Testis (tissue), 3 donors: ENCODE data around the gene LMX1A. TPM values are rescaled to one million over a fixed set of nuclear protein-coding genes. Genes with fewer than 3 reads are reported as not detected.

ENCODE experiments used
- DNase-seq: peaks from one replicate; pipeline ENCODE4 v3.0.0-alpha.2; 2019
- H3K27ac ChIP-seq, 2 donors: fragments of 200-600 bp; sonication (generic); one replicate each; pipeline ENCODE4 v1.5.1; 2019
- H3K27me3 ChIP-seq: fragments of 200-600 bp; sonication (generic); one replicate; pipeline ENCODE4 v1.5.1; 2019
- H3K36me3 ChIP-seq: fragments of 200-600 bp; sonication (generic); one replicate; pipeline ENCODE4 v1.5.1; 2017; ENCODE audit warnings: low read depth; ENCODE audit errors: missing control alignments
- H3K4me1 ChIP-seq: fragments of 200-600 bp; sonication (generic); one replicate; pipeline ENCODE4 v1.5.1; 2019
- H3K4me3 ChIP-seq, 2 donors: fragments of 200-600 bp; sonication (generic); one replicate each; pipeline ENCODE4 v1.5.1; 2017 to 2019
- H3K9me3 ChIP-seq: fragments of 200-600 bp; sonication (generic); one replicate; pipeline ENCODE4 v1.5.1; 2017
- POLR2A ChIP-seq: fragments of 450-650 bp; IDR thresholded peaks from one replicate; pipeline ENCODE4 v1.6.1; 2017; ENCODE audit warnings: antibody characterized with exemption, mild to moderate bottlenecking, moderate library complexity
- WGBS, 2 donors: methylation state at CpG; one replicate each; pipeline ENCODE4 v1.1.5; 2018; 5-methylcytosine and 5-hydroxymethylcytosine counted together
- intact Hi-C: fragments of 100-400 bp; cut with DNase I; formaldehyde crosslinking; loops from one replicate; pipeline ENCODE4 v1.15.1; 2023; ENCODE audit warnings: low total_unique reads
- polyA plus RNA-seq: library from polyadenylated mRNA; stranded (reverse); fragments of 350-450 nt; fragmentation: Illumina TruSeq; extraction: RNeasy Lipid Tissue Mini Kit (QIAGEN cat#74804); gene quantifications from one replicate; pipeline ENCODE4 v1.2.3, GENCODE V29; 2014; ENCODE audit warnings: low read depth, low replicate concordance; ENCODE audit not compliant: insufficient read depth
- total RNA-seq, 2 donors: library from RNA; depleted of rRNA; stranded (reverse); fragments of >200 nt; gene quantifications; one replicate each; pipeline ENCODE4 v1.2.3, GENCODE V29; 2016
- TF ChIP-seq, protein P1 (sequence below), 3 experiments: fragments of 450-650 bp in 2 of 3; fragments of 200-600 bp in 1 of 3; sonication (generic) in 1 of 3; IDR thresholded peaks; one replicate each; pipeline ENCODE4 v1.5.1; 2016 to 2019; ENCODE audit warnings: antibody characterized with exemption in 3 of 3, mild to moderate bottlenecking in 2 of 3, moderate library complexity in 1 of 3

LMX1A gene
- total and polyA plus RNA-seq, 3 donors from 2014 or later, result 0.62 to 2.6 (median 0.94) TPM

GRCh38 chr1:165339164-165339563 is 17.4 kb downstream of the LMX1A start:
- DNase-seq, result no peak
- 93 to 100% methylated on average over 5 of the region's 5 CpGs for WGBS, 2 donors
- H3K4me1 ChIP-seq, result no peaks in the 10 kb centered on the region
- no peak overlapping the region for H3K27ac ChIP-seq
- H3K4me3 ChIP-seq, result no peak overlapping the region
- TF ChIP-seq POLR2A, result no peak
- TF ChIP-seq, protein P1, sequence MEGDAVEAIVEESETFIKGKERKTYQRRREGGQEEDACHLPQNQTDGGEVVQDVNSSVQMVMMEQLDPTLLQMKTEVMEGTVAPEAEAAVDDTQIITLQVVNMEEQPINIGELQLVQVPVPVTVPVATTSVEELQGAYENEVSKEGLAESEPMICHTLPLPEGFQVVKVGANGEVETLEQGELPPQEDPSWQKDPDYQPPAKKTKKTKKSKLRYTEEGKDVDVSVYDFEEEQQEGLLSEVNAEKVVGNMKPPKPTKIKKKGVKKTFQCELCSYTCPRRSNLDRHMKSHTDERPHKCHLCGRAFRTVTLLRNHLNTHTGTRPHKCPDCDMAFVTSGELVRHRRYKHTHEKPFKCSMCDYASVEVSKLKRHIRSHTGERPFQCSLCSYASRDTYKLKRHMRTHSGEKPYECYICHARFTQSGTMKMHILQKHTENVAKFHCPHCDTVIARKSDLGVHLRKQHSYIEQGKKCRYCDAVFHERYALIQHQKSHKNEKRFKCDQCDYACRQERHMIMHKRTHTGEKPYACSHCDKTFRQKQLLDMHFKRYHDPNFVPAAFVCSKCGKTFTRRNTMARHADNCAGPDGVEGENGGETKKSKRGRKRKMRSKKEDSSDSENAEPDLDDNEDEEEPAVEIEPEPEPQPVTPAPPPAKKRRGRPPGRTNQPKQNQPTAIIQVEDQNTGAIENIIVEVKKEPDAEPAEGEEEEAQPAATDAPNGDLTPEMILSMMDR (IDR thresholded peaks at IDR 0.05), result no peak
- H3K27me3 ChIP-seq, result no peaks in the 10 kb centered on the region
- no peaks in the 10 kb centered on the region for H3K36me3 ChIP-seq
- no peaks in the 10 kb centered on the region for H3K9me3 ChIP-seq
- intact Hi-C loops, result no loop called here

DNA sequence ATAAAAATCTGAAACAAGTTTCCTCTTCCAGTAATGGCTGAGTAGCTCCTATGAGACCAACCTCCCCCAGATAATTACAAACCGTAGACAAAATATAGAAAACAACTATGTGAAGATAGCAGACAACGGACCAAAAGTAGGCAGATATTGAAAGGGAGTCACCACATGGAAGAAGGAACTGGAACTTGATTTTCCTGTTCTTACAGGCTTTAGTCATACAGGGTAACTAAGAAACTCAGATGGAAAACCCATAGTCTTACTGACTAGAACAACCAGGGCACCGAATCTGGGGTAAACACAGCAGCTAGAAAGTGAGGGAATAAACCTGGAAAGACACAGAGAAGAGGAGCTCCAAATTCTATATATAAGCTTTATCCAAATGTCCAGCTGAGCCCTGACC is 26.0 kb downstream of the LMX1A start:
- H3K27ac ChIP-seq, result no peak overlapping the region
- no peak for TF ChIP-seq POLR2A
- TF ChIP-seq, protein P1 (IDR thresholded peaks at IDR 0.05), result no peak
- no peak overlapping the region for H3K4me3 ChIP-seq
- intact Hi-C loops, result no loop called here
- no peaks in the 10 kb centered on the region for H3K27me3 ChIP-seq
- DNase-seq, result no peak
- H3K36me3 ChIP-seq, result no peaks in the 10 kb centered on the region
- 47 to 57% methylated on average over 3 of the region's 3 CpGs for WGBS, 2 donors
- no peaks in the 10 kb centered on the region for H3K4me1 ChIP-seq
- no peaks in the 10 kb centered on the region for H3K9me3 ChIP-seq

DNA sequence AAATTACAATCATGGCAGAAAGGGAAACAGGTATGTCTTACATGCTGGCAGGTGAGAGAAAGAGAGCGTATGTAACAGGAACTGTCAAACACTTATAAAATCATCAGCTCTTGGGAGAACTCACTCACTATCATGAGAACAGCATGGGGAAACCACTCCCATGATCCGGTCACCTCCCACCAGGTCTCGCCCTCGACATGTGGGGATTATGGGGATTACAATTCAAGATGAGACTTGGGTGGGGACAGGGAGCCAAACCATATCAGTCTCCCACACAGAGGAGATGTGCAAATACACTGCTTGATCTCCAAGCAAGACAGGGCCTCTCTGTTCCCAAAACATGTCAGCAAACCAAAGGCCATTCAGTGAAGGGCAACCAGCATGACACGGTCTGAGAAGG is 27.4 kb downstream of the LMX1A start:
- Histone ChIP-seq H3K36me3 (no peaks in the 10 kb centered on the region), H3K27me3 (no peaks in the 10 kb centered on the region), H3K27ac (no peak overlapping the region), H3K4me3 (no peak overlapping the region), H3K4me1 (no peaks in the 10 kb centered on the region), H3K9me3 (no peaks in the 10 kb centered on the region)
- TF ChIP-seq, protein P1 (IDR thresholded peaks at IDR 0.05), result no peak
- no peak for TF ChIP-seq POLR2A
- intact Hi-C loops, result no loop called here
- WGBS, 2 donors, result 78 to 83% methylated on average over 5 of the region's 5 CpGs
- no peak for DNase-seq

GRCh38 chr1:165328136-165328535 is 28.4 kb downstream of the LMX1A start:
- intact Hi-C loops, result no loop called here
- Histone ChIP-seq H3K27me3 (no peaks in the 10 kb centered on the region), H3K4me1 (no peaks in the 10 kb centered on the region), H3K4me3 (no peak overlapping the region), H3K36me3 (no peaks in the 10 kb centered on the region), H3K27ac (no peak overlapping the region), H3K9me3 (no peaks in the 10 kb centered on the region)
- 72 to 85% methylated on average over 3 of the region's 3 CpGs for WGBS, 2 donors
- TF ChIP-seq POLR2A, result no peak
- TF ChIP-seq, protein P1 (IDR thresholded peaks at IDR 0.05), result no peak
- DNase-seq, result no peak

- no peaks in the 10 kb centered on the region for H3K36me3 ChIP-seq
- WGBS, 2 donors, result 57 to 80% methylated on average over 1 to 2 of the region's 2 CpGs
- no peaks in the 10 kb centered on the region for H3K27me3 ChIP-seq
- H3K4me3 ChIP-seq, result no peak overlapping the region
- no peak for DNase-seq
- no peaks in the 10 kb centered on the region for H3K4me1 ChIP-seq
- intact Hi-C loops, result no loop called here
- TF ChIP-seq, protein P1 (IDR thresholded peaks at IDR 0.05), result no peak
- TF ChIP-seq POLR2A, result no peak
- no peak overlapping the region for H3K27ac ChIP-seq
- no peaks in the 10 kb centered on the region for H3K9me3 ChIP-seq
Measured at GRCh38 chr1:165327538-165327937, 29.0 kb downstream of the LMX1A start.
